Liver (tissue), 3 donors: ENCODE measurements around the gene IMMP1L.

ENCODE experiments used
- RAD21 ChIP-seq, 2 donors: IDR thresholded peaks; 2 replicates each; pipeline ENCODE4 v1.6.1; 2016; ENCODE audit warnings: antibody characterized with exemption in 2 of 2, mild to moderate bottlenecking in 2 of 2
- TF ChIP-seq, protein P1 (sequence below): IDR thresholded peaks from 2 replicates; pipeline ENCODE4 v1.6.1; 2016; ENCODE audit warnings: antibody characterized with exemption
- TF ChIP-seq, protein P2 (sequence below): IDR thresholded peaks from 2 replicates; pipeline ENCODE4 v1.6.1; 2016; ENCODE audit warnings: antibody characterized with exemption
- TF ChIP-seq, protein P3 (sequence below): fragments of 150-350 bp; IDR thresholded peaks from 2 replicates; pipeline ENCODE4 v1.5.1; 2017; ENCODE audit warnings: improper control_type of control experiment, low read depth, low read length; ENCODE audit not compliant: missing input control
- donor health status: healthy.
- donor health status: healthy.

DNA sequence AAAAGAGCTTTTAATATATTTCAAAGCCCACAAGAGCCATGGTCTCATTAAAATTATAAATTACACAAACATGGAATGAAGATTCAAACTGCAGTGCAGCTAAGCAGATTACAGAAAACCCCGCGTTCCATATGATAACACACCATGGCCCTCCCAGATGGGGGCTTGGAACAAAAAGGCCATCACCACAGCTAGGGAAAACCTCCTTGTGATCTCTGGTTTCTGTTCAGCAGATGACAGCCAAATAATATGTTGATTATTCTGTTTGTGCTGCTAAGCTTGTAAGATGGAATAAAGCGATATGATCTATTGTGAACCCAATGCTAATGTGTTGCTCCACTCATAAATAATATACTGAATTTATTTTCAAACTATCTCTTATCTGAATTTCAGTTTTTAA is 28.5 kb downstream of the IMMP1L start:
- TF ChIP-seq, protein P1, sequence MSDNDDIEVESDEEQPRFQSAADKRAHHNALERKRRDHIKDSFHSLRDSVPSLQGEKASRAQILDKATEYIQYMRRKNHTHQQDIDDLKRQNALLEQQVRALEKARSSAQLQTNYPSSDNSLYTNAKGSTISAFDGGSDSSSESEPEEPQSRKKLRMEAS, result no peak
- TF ChIP-seq, protein P2, sequence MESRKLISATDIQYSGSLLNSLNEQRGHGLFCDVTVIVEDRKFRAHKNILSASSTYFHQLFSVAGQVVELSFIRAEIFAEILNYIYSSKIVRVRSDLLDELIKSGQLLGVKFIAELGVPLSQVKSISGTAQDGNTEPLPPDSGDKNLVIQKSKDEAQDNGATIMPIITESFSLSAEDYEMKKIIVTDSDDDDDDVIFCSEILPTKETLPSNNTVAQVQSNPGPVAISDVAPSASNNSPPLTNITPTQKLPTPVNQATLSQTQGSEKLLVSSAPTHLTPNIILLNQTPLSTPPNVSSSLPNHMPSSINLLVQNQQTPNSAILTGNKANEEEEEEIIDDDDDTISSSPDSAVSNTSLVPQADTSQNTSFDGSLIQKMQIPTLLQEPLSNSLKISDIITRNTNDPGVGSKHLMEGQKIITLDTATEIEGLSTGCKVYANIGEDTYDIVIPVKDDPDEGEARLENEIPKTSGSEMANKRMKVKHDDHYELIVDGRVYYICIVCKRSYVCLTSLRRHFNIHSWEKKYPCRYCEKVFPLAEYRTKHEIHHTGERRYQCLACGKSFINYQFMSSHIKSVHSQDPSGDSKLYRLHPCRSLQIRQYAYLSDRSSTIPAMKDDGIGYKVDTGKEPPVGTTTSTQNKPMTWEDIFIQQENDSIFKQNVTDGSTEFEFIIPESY, result no peak
- TF ChIP-seq, protein P3, sequence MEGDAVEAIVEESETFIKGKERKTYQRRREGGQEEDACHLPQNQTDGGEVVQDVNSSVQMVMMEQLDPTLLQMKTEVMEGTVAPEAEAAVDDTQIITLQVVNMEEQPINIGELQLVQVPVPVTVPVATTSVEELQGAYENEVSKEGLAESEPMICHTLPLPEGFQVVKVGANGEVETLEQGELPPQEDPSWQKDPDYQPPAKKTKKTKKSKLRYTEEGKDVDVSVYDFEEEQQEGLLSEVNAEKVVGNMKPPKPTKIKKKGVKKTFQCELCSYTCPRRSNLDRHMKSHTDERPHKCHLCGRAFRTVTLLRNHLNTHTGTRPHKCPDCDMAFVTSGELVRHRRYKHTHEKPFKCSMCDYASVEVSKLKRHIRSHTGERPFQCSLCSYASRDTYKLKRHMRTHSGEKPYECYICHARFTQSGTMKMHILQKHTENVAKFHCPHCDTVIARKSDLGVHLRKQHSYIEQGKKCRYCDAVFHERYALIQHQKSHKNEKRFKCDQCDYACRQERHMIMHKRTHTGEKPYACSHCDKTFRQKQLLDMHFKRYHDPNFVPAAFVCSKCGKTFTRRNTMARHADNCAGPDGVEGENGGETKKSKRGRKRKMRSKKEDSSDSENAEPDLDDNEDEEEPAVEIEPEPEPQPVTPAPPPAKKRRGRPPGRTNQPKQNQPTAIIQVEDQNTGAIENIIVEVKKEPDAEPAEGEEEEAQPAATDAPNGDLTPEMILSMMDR, result no peak
- TF ChIP-seq RAD21 (IDR thresholded peaks at IDR 0.05), result no peak
